HG03469 (cell line): ENCODE measurements around the gene LBHD2.
"Not testable (repeated sequence)": the region's sequence is repeated elsewhere in the genome, so short reads cannot be mapped to it uniquely, and the experiment has no call there.

Source experiments
- ATAC-seq: cut with Tn5 transposase; IDR thresholded peaks from one replicate; pipeline ENCODE4 v1.9.1; 2021; ENCODE audit warnings: mild to moderate bottlenecking, moderate library complexity, moderate number of reproducible peaks; ENCODE audit not compliant: unreplicated experiment

The LBHD2 gene

DNA sequence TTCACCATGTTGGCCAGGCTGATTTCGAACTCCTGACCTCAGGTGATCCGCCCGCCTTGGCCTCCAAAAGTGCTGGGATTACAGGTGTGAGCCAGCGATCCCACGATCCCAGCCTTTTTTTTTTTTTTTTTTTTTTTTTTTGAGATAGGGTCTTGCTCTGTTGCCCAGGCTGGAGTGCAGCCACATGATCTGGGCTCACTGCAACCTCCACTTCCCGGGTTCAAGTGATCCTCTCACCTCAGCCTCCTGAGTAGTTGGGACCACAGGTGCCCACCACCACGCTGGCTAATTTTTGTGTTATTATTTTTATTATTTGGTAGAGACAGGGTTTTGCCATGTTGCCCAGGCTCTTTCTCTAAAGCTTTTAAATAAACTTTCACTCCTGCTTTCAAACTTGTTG, 33.5 kb downstream of the LBHD2 start:
- ATAC-seq, result not testable (repeated sequence)

DNA sequence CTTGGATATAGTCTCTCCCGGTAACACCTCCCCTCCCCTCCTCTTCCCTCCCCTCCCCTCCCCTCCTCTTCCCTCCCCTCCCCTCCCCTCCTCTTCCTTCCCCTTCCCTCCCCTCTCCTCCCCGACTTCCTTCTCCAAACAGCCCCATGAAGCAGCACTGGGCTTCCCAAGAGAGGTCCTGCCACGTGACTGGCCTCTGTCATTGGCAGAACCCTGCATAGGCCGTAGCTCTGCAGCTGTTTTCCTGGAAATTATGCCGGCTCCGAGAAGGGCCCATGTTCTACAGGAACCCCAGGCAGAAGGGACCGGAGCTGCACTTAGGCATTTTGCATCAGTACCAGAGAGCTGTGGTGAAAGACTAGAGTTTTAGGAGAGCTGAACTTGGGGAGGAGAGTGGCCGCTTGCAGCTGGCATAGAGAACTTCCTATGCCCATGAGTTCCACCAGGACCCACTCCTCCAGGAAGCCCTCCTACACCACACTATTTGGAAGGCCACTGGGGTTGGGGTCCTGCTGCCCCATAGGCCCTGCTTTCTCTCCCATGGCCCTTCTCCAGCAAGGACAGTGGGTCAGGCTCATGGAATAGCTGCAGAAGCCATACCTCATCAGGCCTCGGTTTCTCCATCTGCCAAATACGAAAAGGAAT, 34.1 kb downstream of the LBHD2 start:
- no peak for ATAC-seq

DNA sequence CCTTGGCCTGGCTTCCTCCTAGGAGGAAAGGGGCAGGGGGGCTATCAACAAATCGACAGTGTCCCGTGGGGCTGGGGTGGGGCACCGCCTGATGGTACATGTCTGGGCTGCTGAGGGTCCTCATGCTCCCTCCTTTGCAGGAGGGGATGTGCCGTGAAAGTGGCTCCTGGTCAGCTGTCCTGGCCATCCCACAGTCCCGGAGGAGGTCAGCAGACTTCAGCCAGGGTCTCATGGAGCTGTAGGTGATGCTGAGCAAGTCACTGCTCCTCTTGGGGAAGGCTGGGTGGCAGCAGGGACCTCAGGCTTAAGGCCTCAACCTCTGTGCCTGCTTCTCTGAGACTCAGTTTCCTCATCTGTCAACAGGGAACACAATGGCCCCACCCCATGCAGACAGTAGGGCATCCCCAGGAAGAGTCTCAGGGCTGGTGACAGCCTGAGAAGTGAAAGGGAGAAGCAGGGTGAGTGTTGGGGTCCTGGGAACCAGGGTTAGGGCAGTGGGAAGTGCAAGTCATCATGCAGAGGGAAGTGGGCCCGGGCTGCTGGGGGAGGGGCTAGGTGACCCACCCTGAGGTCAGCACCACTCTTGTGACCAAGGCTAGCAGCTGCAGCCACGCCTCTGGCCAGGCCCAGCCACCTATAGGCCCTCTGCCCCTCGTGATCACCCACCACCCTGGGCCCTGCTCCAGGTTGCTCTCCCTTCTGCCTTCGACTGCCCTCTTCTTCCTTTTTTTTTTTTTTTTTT, 34.8 kb downstream of the LBHD2 start:
- no peak for ATAC-seq

DNA sequence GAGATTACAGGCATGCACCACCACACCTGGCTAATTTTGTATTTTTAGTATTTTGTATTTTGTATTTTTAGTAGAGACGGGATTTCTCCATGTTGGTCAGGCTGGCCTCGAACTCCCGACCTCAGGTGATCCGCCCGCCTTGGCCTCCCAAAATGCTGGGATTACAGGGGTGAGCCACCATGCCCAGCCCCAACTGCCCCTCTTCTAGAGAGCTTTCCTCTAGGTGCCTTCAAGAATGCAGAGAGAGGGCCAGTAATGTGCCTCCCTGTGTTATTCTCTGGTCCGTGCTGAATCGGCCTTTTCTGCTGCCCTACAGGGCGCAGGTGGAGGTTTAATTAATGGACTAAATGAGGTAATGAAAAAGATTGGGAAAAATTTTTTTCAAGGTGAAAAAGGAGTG, 35.5 kb downstream of the LBHD2 start:
- not testable (repeated sequence) for ATAC-seq

DNA sequence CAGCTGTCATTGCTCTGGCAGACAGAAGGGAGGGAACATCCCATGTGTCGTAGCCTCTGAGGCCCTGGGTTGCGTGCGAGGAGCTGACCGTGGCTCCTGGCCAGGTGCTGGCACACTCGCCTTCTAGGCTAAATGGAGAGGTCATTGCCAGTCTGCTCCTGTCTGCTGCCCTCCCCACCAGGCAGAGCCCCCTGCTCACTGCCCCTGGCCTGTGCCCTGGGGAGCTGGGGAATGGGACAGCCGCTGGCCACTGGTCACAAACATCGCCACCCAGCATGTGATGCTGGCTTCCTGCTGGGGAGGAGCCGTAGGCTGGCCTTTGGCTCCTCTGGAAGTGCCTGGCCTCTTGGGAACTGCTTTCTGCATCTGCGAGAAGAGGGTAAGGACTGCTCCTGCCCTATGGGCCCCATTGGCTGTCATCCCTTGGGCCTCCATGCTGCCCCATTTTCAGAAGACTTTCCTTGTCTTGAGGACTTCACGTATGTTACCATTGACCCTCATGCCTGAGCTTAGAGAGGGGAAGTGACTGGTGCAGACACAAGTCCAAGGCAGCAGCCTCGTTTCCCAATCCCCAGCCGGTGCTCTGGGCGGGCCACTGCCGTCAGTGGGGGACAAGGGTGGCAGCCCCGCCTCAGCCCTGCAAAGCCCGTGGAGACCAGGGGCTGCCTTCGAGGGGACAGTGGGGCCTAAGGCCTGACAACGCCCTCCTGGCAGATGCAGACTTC, 37.3 kb downstream of the LBHD2 start:
- no peak for ATAC-seq

DNA sequence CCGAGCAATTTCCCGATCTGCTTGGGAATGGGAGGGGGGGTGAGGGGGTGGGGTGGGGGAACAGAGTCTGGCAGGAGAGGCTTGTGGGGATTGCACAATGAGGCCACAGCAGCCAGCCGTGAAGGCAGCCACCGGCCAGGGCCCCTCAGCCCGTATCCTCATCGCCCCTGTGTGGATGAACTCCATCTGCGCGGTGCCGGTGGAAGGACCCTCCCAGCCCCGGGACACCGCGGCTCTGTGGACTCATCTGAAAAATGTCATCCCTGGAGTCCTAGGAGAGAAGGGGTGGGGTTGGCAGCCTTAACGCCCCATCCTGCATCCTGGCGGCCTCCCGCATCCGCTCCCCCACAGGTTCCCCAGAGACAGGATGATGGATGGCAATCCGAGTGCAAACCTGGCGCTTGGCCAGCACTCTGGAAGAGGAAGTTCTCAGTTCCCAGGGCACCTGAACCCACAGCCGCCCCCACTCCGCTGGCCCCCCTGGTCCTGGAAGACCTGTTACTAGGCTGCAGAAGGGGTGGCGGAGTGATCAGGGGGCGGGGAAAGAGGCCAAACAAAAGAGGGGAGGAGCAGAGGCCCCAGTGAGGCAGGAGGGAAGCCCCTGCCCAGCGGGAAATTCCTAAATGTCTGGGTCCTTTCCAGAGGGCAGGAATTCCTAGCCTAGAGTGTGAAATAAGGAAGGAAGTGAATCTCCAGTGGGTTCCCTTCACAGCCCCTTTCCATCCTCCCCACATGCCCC, 38.0 kb downstream of the LBHD2 start:
- ATAC-seq, result no peak

DNA sequence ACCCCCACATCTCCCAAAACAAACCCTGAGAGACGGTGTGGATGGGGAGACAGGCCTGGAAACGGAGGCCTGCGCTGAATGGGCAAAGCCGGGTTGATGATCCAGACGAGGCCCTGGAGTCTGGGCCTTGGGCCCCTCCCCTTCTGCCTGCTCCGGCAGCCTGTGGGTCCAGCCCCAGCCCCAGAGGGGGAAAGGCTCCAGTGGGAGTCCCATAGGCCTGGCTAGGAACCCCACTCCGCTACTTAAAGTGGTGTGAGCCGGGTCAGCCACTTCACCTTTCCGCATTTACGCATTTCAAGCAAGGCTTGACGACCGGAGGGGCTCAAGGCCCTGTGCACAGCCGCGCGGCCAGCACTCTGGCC, 38.6 kb downstream of the LBHD2 start:
- ATAC-seq, result no peak

DNA sequence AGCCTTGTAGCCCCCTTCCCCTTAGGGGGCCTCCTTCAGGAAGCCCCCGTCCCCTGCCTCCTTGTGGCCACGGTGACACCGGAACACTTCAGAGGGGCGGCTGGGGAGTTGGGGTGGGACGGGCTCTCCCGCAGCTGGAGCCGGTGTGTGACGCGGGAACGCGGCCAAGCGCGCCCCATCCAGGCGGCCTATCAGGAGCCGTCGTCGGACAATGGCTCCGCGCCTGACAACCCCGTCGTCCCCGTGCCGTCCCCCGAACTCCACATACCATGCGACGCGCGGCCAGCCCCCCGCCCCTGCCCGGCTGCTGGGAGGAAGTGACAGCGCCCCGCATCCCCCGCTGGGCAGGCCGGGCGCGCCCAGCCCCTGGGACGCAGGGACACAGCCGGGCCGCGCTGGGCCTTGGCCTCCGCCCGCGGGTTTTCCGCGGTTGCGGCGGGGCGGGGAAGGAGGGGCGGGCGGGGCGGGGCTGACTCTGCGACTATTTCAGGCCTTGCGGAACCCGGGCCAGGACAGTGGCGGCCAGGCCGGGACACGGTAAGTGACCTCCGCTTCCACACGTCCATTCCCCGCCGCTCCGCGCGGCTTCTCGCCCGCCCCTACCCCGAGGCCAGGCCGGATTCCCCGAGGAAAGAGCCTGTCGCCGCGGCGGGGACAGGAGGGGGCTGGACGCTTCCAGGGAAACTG, 39.1 kb downstream of the LBHD2 start, which contains the start of gene TNFAIP2:
TNFAIP2 (plus strand) TSS at position 515 of the 687 bp plus-strand sequence. CDS start 2,997 bp downstream, outside the sequence.
- no peak for ATAC-seq

DNA sequence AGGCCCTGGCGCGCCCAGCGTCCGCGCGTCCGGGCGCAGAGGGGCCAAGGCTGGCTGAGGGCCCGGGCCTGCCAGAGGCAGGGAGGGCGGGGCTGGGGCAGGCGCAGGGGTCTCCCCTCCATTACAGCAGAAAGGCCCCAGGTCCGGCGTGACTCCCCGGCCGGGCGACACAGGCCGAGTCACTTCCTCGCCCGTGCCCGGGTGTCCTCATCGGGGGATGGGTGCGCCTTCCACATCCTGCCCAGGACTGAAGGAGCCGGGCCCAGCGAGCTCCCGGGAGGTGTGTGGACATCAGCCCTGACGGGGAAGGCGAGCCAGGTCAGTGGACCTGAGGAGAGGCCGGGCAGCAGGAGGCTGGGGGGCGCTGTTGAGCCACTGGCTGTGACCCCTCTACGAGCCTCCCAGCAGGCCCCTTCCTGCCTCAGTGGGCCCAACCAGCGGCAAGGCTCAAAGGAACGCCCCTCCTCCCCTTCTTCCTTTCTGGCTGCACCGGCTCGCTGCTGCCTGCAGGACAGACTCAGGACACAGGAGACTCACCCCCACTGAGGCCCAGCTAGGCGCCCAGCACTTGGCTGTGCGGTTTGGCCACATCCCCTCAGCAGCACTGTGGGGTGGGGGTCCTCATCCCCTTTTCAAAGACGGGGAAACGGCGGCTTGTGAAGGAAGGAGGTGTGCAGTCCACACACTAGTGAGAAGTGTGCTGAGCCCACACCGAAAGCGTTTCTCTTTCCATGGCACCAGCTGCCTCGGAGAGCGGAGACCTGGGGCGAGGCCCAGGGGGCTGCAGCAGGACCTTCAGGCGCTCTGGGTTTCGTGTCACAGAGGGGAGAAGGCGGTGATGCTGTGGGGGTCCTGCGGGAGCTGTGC, 39.9 kb downstream of the LBHD2 start:
- ATAC-seq, result no peak

DNA sequence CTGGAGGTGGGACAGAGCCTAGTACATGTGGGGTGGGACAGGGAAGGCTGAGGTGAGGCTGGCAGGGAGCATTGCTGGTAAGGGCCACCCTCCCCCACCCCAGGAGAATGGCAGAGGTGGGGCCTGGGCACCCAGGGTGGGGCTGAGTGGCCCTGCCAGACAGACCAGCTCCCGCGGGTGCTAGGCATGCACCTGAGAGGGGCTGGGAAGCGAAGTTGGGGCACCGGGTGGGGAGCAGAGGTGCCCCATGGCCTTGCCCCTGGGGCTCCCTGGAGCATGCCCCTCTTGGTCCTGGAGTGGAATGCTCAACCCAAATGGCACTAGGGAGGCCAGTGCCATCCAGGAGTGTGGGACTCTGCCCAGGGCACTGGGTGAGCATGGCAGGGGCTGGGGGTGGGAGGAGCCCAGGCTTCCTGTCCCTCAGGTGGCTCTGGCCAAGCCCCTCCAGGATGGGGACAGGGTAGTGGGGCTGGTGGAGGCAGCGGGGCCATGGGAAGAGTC, 40.5 kb downstream of the LBHD2 start:
- no peak for ATAC-seq

DNA sequence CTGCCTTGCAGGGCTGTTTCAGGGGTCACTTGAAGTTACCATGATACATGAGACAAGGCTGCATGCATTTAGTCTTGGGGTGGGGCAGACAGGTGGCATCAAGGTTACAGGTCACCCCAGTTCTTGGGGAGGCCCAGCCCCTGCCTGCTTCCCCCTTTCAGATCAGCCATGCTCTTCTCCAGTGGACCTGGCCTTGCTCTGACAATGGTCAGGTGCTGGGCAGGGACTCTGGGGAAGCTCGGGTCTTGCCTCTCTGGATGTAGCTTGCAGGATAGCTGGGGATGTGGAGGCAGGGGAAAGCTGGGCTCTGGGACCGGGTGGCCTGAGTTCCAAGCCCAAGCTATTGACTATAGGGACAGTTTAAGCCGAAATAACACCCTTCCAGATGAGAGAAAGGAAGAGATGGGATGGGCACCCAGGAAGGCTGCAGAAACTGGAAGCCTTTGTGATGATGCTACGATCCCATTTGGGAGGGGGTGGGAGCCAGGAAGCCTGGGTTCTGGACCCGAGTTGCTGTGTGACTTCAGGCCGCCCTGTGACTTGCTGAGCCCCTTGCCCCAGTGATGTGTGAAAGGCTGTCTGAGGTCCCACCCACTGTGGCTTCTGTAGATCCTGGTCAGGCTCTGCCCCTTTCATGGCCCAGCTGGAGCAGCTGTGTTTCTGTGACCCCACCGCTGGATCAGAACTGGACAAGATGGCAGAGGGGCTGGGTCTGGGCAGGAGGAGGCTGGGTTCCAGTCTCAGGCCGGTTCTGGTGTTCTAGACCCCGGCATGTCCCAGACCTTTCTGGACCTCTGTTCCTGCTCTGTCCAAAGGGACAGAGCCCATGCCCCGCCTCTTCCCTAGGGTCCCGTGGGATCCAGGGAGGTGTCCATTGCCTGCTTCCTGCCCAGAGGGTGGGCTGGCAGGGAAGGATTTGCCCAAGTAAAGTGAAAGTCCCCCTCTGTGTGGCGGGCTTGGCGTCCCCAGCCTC, 41.4 kb downstream of the LBHD2 start:
- ATAC-seq, result no peak

DNA sequence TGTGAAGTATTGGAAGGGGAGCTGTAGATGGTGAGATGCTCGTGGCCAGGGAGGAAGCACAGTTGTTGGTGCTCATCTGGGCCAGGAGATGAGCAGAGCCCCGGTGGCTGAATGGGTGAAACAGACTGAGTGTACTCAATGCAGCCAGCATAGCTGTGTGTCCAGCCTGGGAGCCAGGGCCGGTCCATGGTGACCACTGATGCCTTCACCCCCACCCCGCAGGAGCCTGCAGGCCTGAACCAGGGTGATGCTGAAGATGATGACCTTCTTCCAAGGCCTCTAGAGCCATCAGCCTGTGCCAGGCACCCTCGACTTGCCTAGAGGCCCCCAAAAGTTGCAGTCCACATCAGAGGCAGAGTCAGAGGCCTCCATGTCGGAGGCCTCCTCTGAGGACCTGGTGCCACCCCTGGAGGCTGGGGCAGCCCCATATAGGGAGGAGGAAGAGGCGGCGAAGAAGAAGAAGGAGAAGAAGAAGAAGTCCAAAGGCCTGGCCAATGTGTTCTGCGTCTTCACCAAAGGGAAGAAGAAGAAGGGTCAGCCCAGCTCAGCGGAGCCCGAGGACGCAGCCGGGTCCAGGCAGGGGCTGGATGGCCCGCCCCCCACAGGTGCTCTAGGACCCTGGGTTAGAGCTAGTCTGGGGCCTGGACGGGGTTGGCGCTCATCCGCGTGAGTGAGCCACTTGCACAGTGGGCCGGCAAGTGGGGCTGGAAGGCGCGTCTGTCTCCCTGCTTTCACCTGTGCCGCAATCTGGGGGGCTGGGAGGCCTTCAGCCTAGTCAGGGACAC, 42.3 kb downstream of the LBHD2 start:
- ATAC-seq, result no peak

DNA sequence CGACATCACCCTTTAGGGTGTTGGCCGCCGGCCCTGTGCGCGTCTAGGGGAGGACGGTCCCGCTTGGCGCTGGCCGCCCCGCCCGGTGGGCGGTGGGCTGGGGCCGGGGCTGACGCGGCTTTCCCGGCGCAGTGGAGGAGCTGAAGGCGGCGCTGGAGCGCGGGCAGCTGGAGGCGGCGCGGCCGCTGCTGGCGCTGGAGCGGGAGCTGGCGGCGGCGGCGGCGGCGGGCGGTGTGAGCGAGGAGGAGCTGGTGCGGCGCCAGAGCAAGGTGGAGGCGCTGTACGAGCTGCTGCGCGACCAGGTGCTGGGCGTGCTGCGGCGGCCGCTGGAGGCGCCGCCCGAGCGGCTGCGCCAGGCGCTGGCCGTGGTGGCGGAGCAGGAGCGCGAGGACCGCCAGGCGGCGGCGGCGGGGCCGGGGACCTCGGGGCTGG, 42.9 kb downstream of the LBHD2 start:
- ATAC-seq, result no peak

DNA sequence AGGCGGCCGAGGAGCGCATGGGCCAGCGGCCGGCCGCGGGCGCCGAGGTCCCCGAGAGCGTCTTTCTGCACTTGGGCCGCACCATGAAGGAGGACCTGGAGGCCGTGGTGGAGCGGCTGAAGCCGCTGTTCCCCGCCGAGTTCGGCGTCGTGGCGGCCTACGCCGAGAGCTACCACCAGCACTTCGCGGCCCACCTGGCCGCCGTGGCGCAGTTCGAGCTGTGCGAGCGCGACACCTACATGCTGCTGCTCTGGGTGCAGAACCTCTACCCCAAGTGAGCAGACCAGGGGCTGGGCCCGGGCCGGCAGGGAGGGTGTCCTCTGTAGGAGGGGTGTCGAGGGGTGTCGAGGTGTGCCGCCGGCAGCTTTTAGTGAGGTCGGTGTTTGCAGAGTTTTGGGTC, 43.3 kb downstream of the LBHD2 start:
- ATAC-seq, result no peak

DNA sequence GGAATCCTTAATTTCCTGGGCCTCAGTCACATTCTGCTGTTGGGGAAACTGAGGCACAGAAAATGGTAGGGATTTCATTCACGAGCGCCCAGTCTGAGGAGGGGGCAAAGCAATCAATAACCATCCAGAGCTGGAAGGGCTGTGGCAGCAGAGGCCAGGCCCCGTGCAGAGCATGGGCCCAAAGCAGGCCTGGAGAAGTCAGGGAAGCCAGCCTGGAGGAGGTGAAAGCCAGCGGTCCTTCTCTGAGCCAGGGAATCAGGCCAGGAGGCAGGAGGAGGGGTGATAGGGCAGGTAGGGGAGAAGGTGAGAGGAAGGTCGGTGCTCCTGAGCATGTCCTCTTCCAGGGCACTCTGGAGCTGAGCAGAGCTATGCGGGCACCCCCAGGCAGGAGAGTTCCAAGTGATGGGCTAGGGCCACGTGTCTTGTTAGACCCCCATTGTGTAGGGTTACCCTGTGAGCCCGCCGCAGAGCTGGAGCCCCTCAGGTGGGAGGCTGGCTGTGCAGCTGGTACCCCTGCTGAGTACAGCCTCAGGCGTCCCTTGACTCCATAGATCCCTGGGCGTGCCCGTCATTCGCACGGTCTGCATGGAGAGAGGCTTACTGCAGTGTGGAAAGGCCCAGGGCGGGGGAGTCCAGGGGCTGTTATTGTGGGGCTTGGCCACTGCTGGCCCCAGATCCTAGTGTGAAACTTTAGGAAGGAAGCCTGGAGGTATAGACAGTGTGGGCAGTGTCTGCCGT, 44.0 kb downstream of the LBHD2 start:
- ATAC-seq, result no peak

DNA sequence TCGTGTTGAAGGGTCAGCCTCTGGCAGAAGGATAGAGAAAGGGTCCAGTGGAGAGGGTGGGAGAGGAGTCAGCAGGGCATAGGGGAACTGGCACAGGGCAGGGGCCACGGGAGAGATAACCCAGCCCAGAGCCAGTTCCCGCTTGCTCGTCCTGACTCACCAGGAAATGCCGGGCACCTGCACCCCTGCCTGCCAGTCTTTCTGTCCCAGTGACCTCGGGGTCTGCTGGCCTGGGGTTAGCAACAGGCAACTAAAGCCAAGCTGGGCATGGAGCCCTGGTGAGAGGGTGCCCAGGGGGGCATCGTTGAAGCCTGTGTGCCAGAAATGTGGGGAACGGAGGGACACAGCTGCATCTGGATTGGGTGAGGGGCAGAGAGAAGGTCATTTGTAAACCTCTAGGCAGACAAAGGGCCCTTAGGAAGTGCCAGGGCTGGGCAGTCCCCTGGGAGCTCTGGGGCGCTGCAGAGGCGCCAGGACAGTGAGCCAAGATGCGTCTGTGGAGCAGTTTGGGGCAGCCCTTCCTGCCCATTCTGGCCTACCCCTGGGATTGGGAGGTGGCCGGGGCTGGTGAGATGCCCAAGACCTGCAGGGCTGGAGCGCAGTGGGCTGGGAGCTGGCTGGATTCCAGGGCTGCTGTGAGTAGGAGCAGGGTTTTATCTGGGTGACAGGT, 44.8 kb downstream of the LBHD2 start:
- no peak for ATAC-seq
